HEK293T (cell line): ENCODE data around the gene AGPAT3.

Experiments used
- CTCF ChIA-PET: fragments of 350-600 bp; formaldehyde crosslinking; extraction: SDS; loops from one replicate; lab custom pipeline; 2021; ENCODE audit warnings: antibody characterized with exemption, inconsistent platforms; lab: Yijun Ruan, JAX
- POLR2A ChIA-PET: fragments of 350-600 bp; formaldehyde crosslinking; extraction: SDS; loops from one replicate; lab custom pipeline; 2020; ENCODE audit warnings: antibody characterized with exemption, inconsistent platforms; lab: Yijun Ruan, JAX
- DNase-seq: peaks from one replicate; pipeline ENCODE4 v3.0.0; 2012; ENCODE audit warnings: mixed read lengths; ENCODE audit errors: extremely low spot score
- ARNT ChIP-seq: fragments of 450-650 bp; IDR thresholded peaks from 2 replicates; pipeline ENCODE4 v1.6.1; 2017; ENCODE audit warnings: mild to moderate bottlenecking
- BHLHE40 ChIP-seq: fragments of 450-650 bp; IDR thresholded peaks from 2 replicates; pipeline ENCODE4 v1.6.1; 2016; ENCODE audit warnings: mild to moderate bottlenecking, moderate library complexity, borderline replicate concordance
- CTBP1 ChIP-seq: fragments of 450-650 bp; IDR thresholded peaks from 2 replicates; pipeline ENCODE4 v1.6.1; 2016; ENCODE audit warnings: borderline replicate concordance
- ELF4 ChIP-seq: fragments of 450-650 bp; IDR thresholded peaks from 2 replicates; pipeline ENCODE4 v1.6.1; 2017; ENCODE audit warnings: antibody characterized with exemption
- FOXA1 ChIP-seq: fragments of 450-650 bp; IDR thresholded peaks from 2 replicates; pipeline ENCODE4 v1.6.1; 2016; ENCODE audit warnings: mild to moderate bottlenecking
- FOXK2 ChIP-seq: fragments of 450-650 bp; IDR thresholded peaks from 2 replicates; pipeline ENCODE4 v1.6.1; 2016; ENCODE audit warnings: mild to moderate bottlenecking
- FOXM1 ChIP-seq: fragments of 450-650 bp; IDR thresholded peaks from 2 replicates; pipeline ENCODE4 v1.6.1; 2017; ENCODE audit warnings: mild to moderate bottlenecking, borderline replicate concordance
- HDGF ChIP-seq: fragments of 450-650 bp; IDR thresholded peaks from 2 replicates; pipeline ENCODE4 v1.6.1; 2017; ENCODE audit warnings: antibody characterized with exemption, borderline replicate concordance
- L3MBTL2 ChIP-seq: fragments of 450-650 bp; conservative IDR thresholded peaks from 2 replicates; pipeline ENCODE4 v1.6.1; 2016; ENCODE audit warnings: mild to moderate bottlenecking
- LEF1 ChIP-seq: fragments of 450-650 bp; IDR thresholded peaks from 2 replicates; pipeline ENCODE4 v1.6.1; 2017; ENCODE audit warnings: mild to moderate bottlenecking, borderline replicate concordance
- NFRKB ChIP-seq: fragments of 450-650 bp; IDR thresholded peaks from 2 replicates; pipeline ENCODE4 v1.6.1; 2016; ENCODE audit warnings: mild to moderate bottlenecking, moderate library complexity
- SP1 ChIP-seq: fragments of 450-650 bp; IDR thresholded peaks from 2 replicates; pipeline ENCODE4 v1.6.1; 2017
- SUZ12 ChIP-seq: fragments of 450-650 bp; IDR thresholded peaks from 2 replicates; pipeline ENCODE4 v1.6.1; 2016; ENCODE audit warnings: mild to moderate bottlenecking
- TARDBP ChIP-seq: fragments of 450-650 bp; IDR thresholded peaks from 2 replicates; pipeline ENCODE4 v1.6.1; 2016
- ZNF384 ChIP-seq: fragments of 450-650 bp; IDR thresholded peaks from 2 replicates; pipeline ENCODE4 v1.6.1; 2016
- TF ChIP-seq, protein P1 (sequence below): fragments of 450-650 bp; IDR thresholded peaks from 2 replicates; pipeline ENCODE4 v1.6.1; 2016

AGPAT3 gene

GRCh38 chr21:43850728-43851295 lies 14.2 kb upstream of the AGPAT3 start:
- DNase-seq = no peak
- ChIA-PET POLR2A (no interaction called here), CTCF (no interaction called here)
- no peak for TF ChIP-seq FOXA1
- no peak for TF ChIP-seq LEF1

DNA sequence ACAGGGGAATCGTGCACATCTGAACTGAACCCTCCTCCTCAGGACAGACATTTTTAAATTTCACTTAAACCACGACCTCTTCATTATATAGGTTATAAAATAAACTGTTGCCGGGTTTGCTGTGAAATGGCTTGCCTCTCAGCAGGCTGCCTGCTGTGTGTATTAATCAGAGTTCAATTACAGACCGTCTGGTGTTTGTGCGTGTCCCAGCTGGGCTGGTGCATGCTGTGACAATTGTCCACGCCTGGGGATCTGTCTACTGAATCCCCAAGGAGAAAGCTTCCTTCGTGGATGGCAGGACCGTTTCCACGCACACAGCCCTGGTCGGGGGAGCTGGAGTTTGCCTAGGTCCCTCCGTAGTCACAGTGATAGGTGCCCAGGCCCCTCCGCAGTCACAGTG lies 13.4 kb upstream of the AGPAT3 start:
- no peak for TF ChIP-seq FOXA1
- no peak for TF ChIP-seq ARNT
- TF ChIP-seq SUZ12 = no peak
- no peak for TF ChIP-seq ELF4
- TF ChIP-seq ZNF384 = no peak
- TF ChIP-seq L3MBTL2 = no peak
- TF ChIP-seq, protein P1, sequence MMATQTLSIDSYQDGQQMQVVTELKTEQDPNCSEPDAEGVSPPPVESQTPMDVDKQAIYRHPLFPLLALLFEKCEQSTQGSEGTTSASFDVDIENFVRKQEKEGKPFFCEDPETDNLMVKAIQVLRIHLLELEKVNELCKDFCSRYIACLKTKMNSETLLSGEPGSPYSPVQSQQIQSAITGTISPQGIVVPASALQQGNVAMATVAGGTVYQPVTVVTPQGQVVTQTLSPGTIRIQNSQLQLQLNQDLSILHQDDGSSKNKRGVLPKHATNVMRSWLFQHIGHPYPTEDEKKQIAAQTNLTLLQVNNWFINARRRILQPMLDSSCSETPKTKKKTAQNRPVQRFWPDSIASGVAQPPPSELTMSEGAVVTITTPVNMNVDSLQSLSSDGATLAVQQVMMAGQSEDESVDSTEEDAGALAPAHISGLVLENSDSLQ = no peak
- TF ChIP-seq BHLHE40 = no peak
- TF ChIP-seq LEF1 = no peak
- no peak for TF ChIP-seq NFRKB
- no peak for TF ChIP-seq HDGF
- TF ChIP-seq SP1 = no peak
- TF ChIP-seq FOXK2 = no peak
- TF ChIP-seq CTBP1 = no peak
- no peak for TF ChIP-seq FOXM1
- TF ChIP-seq TARDBP = no peak
- CTCF ChIA-PET = no interaction called here
- no peak for DNase-seq
- POLR2A ChIA-PET = interaction anchor here (0.6 kb wide), 1 partner anchor 63 kb away, joined by 3 read pairs; no protein-coding TSS in a partner anchor

GRCh38 chr21:43853851-43854772 lies 10.9 kb upstream of the AGPAT3 start:
- DNase-seq = no peak
- TF ChIP-seq NFRKB (no peak), CTBP1 (no peak), ZNF384 (no peak), L3MBTL2 (no peak), ELF4 (no peak), BHLHE40 (no peak), SP1 (no peak), LEF1 (no peak), SUZ12 (no peak), FOXA1 (no peak), HDGF (no peak), FOXM1 (no peak), FOXK2 (no peak), ARNT (no peak), TARDBP (no peak)
- TF ChIP-seq, protein P1 = no peak
- CTCF ChIA-PET = no interaction called here
- POLR2A ChIA-PET = no interaction called here

- ChIA-PET CTCF (no interaction called here), POLR2A (no interaction called here)
- DNase-seq = no peak
- TF ChIP-seq SUZ12 (no peak), HDGF (no peak), SP1 (no peak), TARDBP (no peak), ELF4 (no peak), NFRKB (no peak), FOXA1 (no peak), FOXM1 (no peak), FOXK2 (no peak), ARNT (no peak), CTBP1 (no peak), L3MBTL2 (no peak), BHLHE40 (no peak)
- TF ChIP-seq, protein P1 = no peak
These were observed 10.0 kb upstream of the AGPAT3 start for GRCh38 chr21:43854773-43855633.

DNA sequence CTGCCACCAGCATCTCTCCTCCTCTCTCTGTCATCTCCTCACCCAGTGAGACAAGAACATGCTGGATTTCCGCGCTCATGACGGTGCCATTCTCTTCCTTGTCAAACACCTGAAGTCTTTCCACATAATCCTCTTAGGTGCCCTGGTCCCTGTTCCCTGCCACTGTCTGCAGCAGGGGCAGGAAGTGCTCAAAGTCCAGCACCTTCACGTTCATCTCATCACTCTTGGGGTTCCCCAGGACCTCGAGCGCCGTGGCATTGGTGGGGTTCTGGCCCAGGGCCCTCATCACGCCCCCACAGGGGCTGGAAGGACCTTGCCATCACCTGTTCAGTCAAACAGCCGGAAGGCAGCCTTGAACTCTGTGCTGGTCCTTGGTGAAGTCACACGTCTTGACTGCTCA lies 9.1 kb upstream of the AGPAT3 start:
- ChIA-PET POLR2A (no interaction called here), CTCF (no interaction called here)
- TF ChIP-seq FOXM1 = no peak
- no peak for TF ChIP-seq FOXK2
- TF ChIP-seq L3MBTL2 = no peak
- no peak for TF ChIP-seq BHLHE40
- no peak for TF ChIP-seq NFRKB
- TF ChIP-seq FOXA1 = no peak
- TF ChIP-seq SUZ12 = no peak
- no peak for TF ChIP-seq HDGF
- no peak for TF ChIP-seq SP1
- no peak for TF ChIP-seq ELF4
- TF ChIP-seq ZNF384 = no peak
- TF ChIP-seq LEF1 = no peak
- TF ChIP-seq, protein P1 = no peak
- no peak for TF ChIP-seq TARDBP
- no peak for TF ChIP-seq CTBP1
- no peak for DNase-seq
